G401 (cell line): ENCODE results near the gene ADAMTSL3. TPM values are rescaled to one million over a fixed set of nuclear protein-coding genes. Genes with fewer than 3 reads are reported as not detected.
A peak's percentile ranks its signal among the peaks of the same experiment; 100 is the strongest.

Source experiments
- DNase-seq: peaks from one replicate; pipeline ENCODE4 v3.0.0-alpha.2; 2015; ENCODE audit warnings: low spot score
- in situ Hi-C: cut with HindIII; loops from 2 replicates; pipeline ENCODE4 v1.10.0; 2016; ENCODE audit warnings: low sequenced_read_pairs, mixed read lengths
- total RNA-seq: library from RNA; depleted of rRNA; stranded (reverse); fragments of >200 nt; shearing (Covaris generic); gene quantifications from 2 replicates; pipeline ENCODE4 v1.2.3, GENCODE V29; 2014

ADAMTSL3 gene
- total RNA-seq, 1 experiment from 2014 or later, result 0.10 TPM

GRCh38 chr15:83850015-83850414, 196.1 kb downstream of the ADAMTSL3 start:
- DNase-seq, result peak; percentile 81
- in situ Hi-C loops, result no loop called here

- no peak for DNase-seq
- in situ Hi-C loops, result no loop called here
Measured at GRCh38 chr15:83850501-83851245, 196.8 kb downstream of the ADAMTSL3 start.

- no peak for DNase-seq
- in situ Hi-C loops, result no loop called here
Measured at GRCh38 chr15:83853232-83853631, 199.3 kb downstream of the ADAMTSL3 start.

- in situ Hi-C loops, result no loop called here
- no peak for DNase-seq
Measured at GRCh38 chr15:83854321-83854720, 200.4 kb downstream of the ADAMTSL3 start.

- in situ Hi-C loops, result no loop called here
- peak; percentile 46 for DNase-seq
Measured at GRCh38 chr15:83854950-83855707, 201.2 kb downstream of the ADAMTSL3 start.

- in situ Hi-C loops, result no loop called here
- DNase-seq, result no peak
Measured at GRCh38 chr15:83855956-83856355, 202.0 kb downstream of the ADAMTSL3 start.

GRCh38 chr15:83858820-83859505, 205.0 kb downstream of the ADAMTSL3 start:
- in situ Hi-C loops, result no loop called here
- no peak for DNase-seq

GRCh38 chr15:83866692-83867091, 212.8 kb downstream of the ADAMTSL3 start:
- no peak for DNase-seq
- in situ Hi-C loops, result no loop called here

GRCh38 chr15:83869341-83869740, 215.4 kb downstream of the ADAMTSL3 start:
- DNase-seq, result no peak
- in situ Hi-C loops, result no loop called here

GRCh38 chr15:83871808-83872559, 218.1 kb downstream of the ADAMTSL3 start:
- in situ Hi-C loops, result no loop called here
- no peak for DNase-seq

- peak; percentile 44 for DNase-seq
- in situ Hi-C loops, result no loop called here
Measured at GRCh38 chr15:83873966-83874365, 220.0 kb downstream of the ADAMTSL3 start.

GRCh38 chr15:83880529-83880928, 226.6 kb downstream of the ADAMTSL3 start:
- in situ Hi-C loops, result no loop called here

GRCh38 chr15:83881156-83881555, 227.2 kb downstream of the ADAMTSL3 start:
- no peak for DNase-seq
- in situ Hi-C loops, result no loop called here

More at GRCh38 chr15:83880529-83880928, 226.6 kb downstream of the ADAMTSL3 start:
- no peak for DNase-seq

GRCh38 chr15:83886321-83886720, 232.4 kb downstream of the ADAMTSL3 start:
- in situ Hi-C loops, result no loop called here

GRCh38 chr15:83887404-83887803, 233.5 kb downstream of the ADAMTSL3 start:
- in situ Hi-C loops, result no loop called here
- DNase-seq, result no peak

More at GRCh38 chr15:83886321-83886720, 232.4 kb downstream of the ADAMTSL3 start:
- DNase-seq, result no peak

GRCh38 chr15:83887961-83888360, 234.0 kb downstream of the ADAMTSL3 start:
- DNase-seq, result no peak
- in situ Hi-C loops, result no loop called here

GRCh38 chr15:83889995-83890394, 236.1 kb downstream of the ADAMTSL3 start:
- in situ Hi-C loops, result no loop called here
- DNase-seq, result no peak

GRCh38 chr15:83890587-83890986, 236.7 kb downstream of the ADAMTSL3 start:
- DNase-seq, result peak; percentile 13
- in situ Hi-C loops, result no loop called here

- in situ Hi-C loops, result no loop called here
- DNase-seq, result no peak
Measured at GRCh38 chr15:83892498-83892897, 238.6 kb downstream of the ADAMTSL3 start.
